K562 treated with DMSO at 1 percent for 24 hours (cell line): Measurements from ENCODE around the gene SERPINI2. TPM values are rescaled to one million over a fixed set of nuclear protein-coding genes. Genes with fewer than 3 reads are reported as not detected.

ENCODE experiments used
- total RNA-seq: library from RNA; unstranded; fragments of 300-600 nt; gene quantifications from 2 replicates; pipeline ENCODE4 v1.2.3, GENCODE V29; 2022; ENCODE audit warnings: low read depth; ENCODE audit not compliant: insufficient read depth

The SERPINI2 gene, protein sequence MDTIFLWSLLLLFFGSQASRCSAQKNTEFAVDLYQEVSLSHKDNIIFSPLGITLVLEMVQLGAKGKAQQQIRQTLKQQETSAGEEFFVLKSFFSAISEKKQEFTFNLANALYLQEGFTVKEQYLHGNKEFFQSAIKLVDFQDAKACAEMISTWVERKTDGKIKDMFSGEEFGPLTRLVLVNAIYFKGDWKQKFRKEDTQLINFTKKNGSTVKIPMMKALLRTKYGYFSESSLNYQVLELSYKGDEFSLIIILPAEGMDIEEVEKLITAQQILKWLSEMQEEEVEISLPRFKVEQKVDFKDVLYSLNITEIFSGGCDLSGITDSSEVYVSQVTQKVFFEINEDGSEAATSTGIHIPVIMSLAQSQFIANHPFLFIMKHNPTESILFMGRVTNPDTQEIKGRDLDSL
- total RNA-seq: not detected in 2 replicates

DNA sequence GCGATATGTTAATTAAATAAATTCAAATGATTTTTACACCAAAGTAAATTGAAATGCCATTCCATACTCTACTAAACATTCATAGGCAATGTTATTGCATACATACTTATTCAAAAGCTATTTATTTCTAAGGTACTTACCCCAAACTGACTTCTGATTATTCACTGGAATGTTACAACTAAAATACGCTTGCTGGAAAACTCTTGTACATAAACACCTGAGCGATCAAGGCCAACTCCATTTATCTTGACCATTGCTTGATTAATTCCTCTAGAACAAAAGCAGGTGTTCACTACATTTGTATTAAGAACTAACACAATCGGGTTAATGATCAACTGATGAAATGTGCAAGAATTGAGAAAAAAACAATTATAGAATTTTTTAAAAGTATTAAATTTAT is at the start of gene SERPINI2:
TSS of gene SERPINI2 (minus strand) at position 180 of the 400 bp plus-strand sequence. CDS start 2,208 bp downstream, outside the sequence.

Other genes starting within 250 kb of the SERPINI2 start
- gene ZBBX, start 93.7 kb downstream of the SERPINI2 start, total RNA-seq: not detected in 2 replicates
- not detected in 2 replicates for gene WDR49, start 179.9 kb upstream of the SERPINI2 start, total RNA-seq